Stimulated activated naive CD4-positive, alpha-beta T cell treated with Interleukin-2 at 50 U/mL for 16 hours (primary cell): ENCODE data around the gene KIAA1217.

Experiments
- DNase-seq: peaks from one replicate; lab custom pipeline; 2025; lab: John Stamatoyannopoulos, UW

The KIAA1217 gene

GRCh38 chr10:24552346-24553016 is 343.5 kb downstream of the KIAA1217 start:
- DNase-seq = no peak

GRCh38 chr10:24553051-24553612 is 344.2 kb downstream of the KIAA1217 start:
- no peak for DNase-seq

- no peak for DNase-seq
Observed at GRCh38 chr10:24554036-24554435, 345.1 kb downstream of the KIAA1217 start.

- DNase-seq = no peak
Observed at GRCh38 chr10:24556126-24556749, 347.3 kb downstream of the KIAA1217 start.

- no peak for DNase-seq
Observed at GRCh38 chr10:24556750-24557742, 348.1 kb downstream of the KIAA1217 start.

- no peak for DNase-seq
Observed at GRCh38 chr10:24561453-24561852, 352.5 kb downstream of the KIAA1217 start.

GRCh38 chr10:24568042-24568441 is 359.1 kb downstream of the KIAA1217 start:
- no peak for DNase-seq

- no peak for DNase-seq
Observed at GRCh38 chr10:24569330-24569796, 360.4 kb downstream of the KIAA1217 start.

GRCh38 chr10:24569828-24570657 is 361.1 kb downstream of the KIAA1217 start:
- DNase-seq = no peak

- DNase-seq = no peak
Observed at GRCh38 chr10:24570658-24571426, 361.9 kb downstream of the KIAA1217 start.

- DNase-seq = no peak
Observed at GRCh38 chr10:24571870-24572450, 363.0 kb downstream of the KIAA1217 start.

GRCh38 chr10:24574161-24574560 is 365.2 kb downstream of the KIAA1217 start:
- no peak for DNase-seq

GRCh38 chr10:24574578-24575155 is 365.7 kb downstream of the KIAA1217 start:
- no peak for DNase-seq

- DNase-seq = no peak
Observed at GRCh38 chr10:24575481-24576002, 366.6 kb downstream of the KIAA1217 start.

- DNase-seq = no peak
Observed at GRCh38 chr10:24579448-24579847, 370.5 kb downstream of the KIAA1217 start.

GRCh38 chr10:24579906-24580305 is 371.0 kb downstream of the KIAA1217 start:
- no peak for DNase-seq

GRCh38 chr10:24589265-24589664 is 380.3 kb downstream of the KIAA1217 start:
- DNase-seq = no peak

GRCh38 chr10:24590697-24591457 is 381.9 kb downstream of the KIAA1217 start:
- DNase-seq = no peak
